HG03095 (cell line): ENCODE data around the gene MBTPS1.

Source experiments
- ATAC-seq: cut with Tn5 transposase; IDR thresholded peaks from one replicate; pipeline ENCODE4 v1.9.1; 2021; ENCODE audit warnings: moderate library complexity; ENCODE audit not compliant: unreplicated experiment

Gene MBTPS1

GRCh38 chr16:84080378-84080777 lies 36.4 kb downstream of the MBTPS1 start:
- no peak for ATAC-seq

GRCh38 chr16:84079664-84080063 lies 37.1 kb downstream of the MBTPS1 start:
- ATAC-seq, result no peak

DNA sequence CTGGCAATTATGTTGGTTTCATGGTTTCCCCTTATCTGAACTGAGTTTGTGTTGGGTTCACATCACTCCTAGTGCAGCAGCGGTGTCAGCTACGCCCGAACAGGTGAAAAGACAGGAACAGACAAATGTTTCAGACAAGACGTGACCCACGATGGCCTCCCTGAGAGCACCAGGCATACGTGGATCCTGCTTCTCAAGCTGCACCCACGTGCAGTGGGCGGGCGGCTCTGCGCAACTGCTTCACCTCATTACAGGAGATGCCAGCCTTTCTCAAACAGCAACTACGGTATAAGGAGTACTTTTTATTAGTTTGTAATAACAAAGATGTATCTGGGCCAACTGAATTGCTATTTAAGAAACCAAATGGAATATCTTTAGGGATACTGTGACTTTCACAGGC lies 41.4 kb downstream of the MBTPS1 start:
- no peak for ATAC-seq

DNA sequence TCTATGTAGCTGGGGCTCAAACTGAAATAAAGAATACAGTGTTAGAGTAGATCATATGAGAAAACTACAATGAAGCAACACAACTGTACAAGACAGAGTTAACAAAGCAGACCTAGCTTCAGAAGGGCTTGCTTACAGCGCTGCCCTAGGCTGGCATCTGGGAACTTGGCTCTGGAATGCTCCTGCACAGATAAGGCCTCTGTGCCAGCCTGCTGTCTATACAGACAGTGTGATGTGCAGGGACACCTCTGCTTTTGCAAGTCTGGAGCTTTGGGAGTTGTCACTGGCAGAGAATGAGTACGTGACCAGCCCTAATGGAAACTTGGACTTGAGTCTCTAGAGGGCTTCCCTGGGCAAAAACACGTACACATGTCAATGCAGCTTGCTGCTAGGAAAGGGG lies 42.0 kb downstream of the MBTPS1 start:
- ATAC-seq, result no peak

DNA sequence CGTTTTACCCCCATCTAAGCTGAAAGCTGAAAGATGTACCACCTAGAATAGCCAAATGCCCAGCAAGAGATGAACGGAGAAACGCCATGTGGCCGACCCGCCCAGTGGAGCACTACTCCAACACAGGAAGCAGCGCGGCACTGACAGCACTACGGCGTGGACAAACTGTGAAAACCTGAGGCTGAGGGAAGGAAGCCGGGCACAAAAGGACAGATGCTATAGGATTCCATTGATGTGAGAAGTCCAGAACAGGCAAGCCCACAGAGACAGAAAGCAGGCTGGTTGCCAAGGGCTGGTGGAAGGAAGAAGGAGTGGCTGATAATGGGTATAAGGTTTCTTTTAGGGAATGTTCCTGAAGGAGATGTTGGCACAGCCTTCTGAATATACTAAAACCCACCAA lies 44.7 kb downstream of the MBTPS1 start:
- no peak for ATAC-seq

DNA sequence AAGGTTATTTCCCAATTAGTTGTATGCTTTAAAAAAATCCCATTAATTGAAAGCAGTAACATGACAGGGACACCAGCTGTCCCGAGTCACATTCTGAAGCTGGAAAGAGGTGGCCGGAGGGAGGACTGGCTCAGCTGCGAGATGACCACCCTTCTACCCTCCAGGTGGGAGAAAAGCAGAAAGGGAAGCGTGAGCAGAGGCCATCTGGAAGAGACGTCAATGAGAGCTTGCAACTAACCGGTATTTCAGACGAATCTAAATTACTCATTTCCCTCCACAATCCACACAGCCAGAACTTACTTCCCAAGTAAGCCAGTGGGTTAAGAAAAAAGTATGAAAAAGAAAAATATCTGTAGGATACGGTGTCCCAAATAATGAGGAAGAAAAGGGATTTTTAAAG lies 45.6 kb downstream of the MBTPS1 start:
- no peak for ATAC-seq

- ATAC-seq, result no peak
Observed at GRCh38 chr16:84069540-84069939, 47.2 kb downstream of the MBTPS1 start.

DNA sequence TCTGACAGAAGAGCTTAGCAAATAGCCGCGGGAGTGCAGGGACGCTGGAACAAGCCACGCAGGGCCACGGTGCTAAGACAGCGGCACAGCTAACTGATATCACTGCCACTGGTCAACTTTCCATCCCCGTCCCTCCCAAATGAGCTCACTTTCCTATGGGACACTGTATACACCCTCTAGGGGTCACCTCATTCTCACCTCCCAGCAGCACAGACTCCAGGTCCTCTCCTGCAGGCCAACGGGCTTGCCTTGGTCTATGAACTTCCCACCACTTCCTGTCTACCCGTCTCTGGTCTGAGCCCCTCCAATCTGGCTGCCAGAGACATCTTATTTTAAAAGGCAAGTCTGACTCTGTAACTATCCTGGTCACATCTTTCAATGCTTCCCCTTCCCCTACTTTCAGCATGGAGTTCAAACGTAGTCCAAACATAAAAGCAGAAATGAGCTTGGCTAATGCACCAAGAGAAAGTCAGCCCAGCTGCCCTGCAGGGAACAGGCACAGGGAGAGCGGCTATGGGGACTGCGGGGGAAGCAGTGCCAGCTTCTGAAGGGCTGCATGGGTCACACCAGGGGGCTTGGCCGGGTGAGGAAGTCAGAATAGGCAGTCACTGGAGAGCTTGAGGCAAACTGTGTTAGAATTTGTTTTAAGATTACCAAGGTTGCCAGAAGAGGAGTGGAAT lies 47.8 kb downstream of the MBTPS1 start:
- ATAC-seq, result no peak

GRCh38 chr16:84068041-84068440 lies 48.7 kb downstream of the MBTPS1 start:
- ATAC-seq, result no peak

DNA sequence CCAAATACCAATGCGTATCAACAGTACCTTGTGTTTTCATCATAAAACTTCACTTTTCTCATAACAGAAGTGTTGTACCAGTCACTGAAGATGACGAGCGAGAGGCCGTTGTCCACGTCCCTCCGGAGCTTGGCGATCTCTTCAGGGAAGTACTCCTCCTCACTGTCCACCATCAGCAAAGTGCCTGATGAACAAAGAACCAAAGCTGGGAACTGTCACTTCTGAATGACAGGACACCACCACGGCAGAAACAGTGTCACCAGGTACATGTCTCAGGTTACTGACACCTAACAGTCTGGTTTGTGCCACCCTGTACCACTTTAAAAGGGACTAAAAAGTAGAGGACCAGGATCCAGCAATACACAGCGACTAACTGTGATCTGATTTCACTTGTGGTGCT lies 49.1 kb downstream of the MBTPS1 start:
- no peak for ATAC-seq

GRCh38 chr16:84065536-84066132 lies 51.1 kb downstream of the MBTPS1 start:
- no peak for ATAC-seq

DNA sequence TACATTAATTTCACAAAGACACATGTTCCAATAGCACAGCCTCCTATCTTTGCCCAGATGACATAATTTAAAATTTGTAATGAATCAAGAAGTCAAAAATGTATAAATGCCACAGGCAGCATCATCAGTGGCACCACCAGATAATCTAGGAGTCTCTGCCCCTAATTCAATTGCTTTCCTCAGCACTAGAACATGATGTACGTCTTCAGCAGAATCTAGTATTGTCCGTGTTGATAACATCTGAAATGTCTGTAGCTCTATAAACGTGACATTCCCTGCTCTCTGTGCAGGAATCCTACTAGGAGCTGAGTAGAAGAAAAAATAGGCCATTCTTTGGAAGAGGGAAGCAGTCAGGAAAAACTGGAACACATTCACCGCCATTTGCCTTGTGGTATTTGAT lies 52.8 kb downstream of the MBTPS1 start:
- ATAC-seq, result no peak

- no peak for ATAC-seq
Observed at GRCh38 chr16:84062734-84063640, 53.8 kb downstream of the MBTPS1 start.

GRCh38 chr16:84061236-84061819 lies 55.4 kb downstream of the MBTPS1 start:
- no peak for ATAC-seq

DNA sequence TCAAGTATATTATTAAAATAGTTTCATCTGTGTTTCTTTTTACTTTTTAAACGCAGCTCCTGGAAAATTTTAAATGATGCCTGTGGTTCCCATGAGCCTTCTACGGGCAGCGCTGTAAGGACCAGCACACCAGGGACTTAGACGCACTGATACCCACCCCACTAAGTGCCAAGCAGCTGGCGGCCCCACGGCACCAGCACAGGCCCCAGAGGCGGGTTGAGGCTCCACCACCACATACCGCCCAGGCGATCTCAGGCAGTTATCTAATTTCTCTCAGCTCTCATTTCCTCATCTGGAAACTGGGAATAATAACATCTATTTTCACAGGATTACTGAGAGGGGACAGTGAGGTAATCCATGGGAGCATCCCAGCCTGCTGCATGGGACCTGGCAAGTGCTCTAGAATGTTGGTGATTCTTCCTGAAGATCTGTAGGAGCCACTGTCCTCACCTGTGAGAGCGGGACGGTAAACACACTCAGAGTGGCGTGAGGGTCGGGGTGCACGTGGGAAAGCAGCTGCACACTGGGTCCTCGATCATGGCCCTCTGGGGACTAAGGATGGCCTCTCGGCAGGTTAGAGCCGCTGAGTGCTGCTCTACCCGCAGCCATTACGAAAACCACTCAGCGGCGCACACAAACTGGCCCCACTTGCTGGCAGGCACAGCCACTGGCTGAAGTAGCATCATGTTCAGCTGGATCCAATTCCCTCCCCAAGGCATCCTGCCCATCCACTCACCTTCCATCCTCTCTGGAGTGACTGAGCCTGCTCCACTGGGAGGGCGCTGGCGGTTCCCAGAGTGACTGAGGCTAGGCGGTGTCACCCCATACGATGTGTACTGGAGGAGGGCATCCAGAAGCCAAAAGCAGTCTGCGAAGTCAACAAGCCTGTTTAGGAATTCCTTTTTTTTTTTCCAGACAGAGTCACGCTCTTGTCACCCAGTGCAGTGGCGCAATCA lies 56.5 kb downstream of the MBTPS1 start:
- ATAC-seq, result no peak

GRCh38 chr16:84059111-84059510 lies 57.6 kb downstream of the MBTPS1 start:
- ATAC-seq, result no peak

- ATAC-seq, result no peak
Observed at GRCh38 chr16:84058664-84059063, 58.1 kb downstream of the MBTPS1 start.

DNA sequence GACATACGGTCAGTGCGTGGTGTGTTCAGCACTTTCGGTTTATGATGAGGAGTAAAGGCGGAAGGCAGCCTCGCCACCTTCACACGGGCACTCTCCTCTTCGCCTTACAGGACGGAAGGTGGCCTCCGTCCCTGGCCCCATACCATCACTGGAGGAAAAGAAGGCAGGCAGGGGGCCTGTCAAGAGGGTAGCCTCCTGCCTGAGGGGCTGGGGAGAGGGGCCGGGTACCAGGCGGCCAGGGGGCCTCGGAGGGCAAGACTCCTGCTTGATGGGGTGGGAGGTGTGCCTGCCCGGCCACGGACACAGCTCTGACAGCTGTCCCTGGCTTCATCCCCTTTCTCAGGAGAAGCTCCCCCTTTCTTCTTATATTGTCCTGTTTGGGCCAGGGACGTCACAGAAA lies 58.5 kb downstream of the MBTPS1 start:
- no peak for ATAC-seq

DNA sequence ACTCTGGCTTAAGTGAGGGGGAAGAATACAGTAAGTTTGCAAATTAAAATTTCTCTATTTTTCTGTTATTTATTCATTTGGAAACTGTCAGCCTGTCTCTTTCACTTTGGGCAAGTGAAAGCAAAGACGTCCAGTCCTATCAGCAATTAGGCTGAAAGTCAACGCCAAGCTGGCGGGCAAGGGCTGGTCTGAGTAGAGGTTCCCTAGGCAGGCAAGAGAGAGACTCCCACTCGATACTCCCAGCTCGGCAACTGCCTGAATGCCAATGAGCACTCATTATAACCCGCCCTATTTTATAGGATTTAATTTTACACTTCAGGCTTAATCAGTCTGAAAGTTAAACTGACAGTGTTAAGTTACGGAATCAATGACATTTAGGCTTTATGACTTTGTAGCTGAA lies 59.8 kb downstream of the MBTPS1 start:
- no peak for ATAC-seq

GRCh38 chr16:84055801-84056634 lies 60.7 kb downstream of the MBTPS1 start:
- no peak for ATAC-seq
